ENCODE measurements around the gene RALGPS1.

Gene RALGPS1

GRCh38 chr9:127162864-127163365 is 248.3 kb downstream of the RALGPS1 start:
- H3K36me3 ChIP-seq (ENCODE audit: control insufficient read depth in 2 of 2, insufficient read depth in 1 of 2, low read length in 2 of 2), result no peaks in the 10 kb centered on the region
- TF ChIP-seq ZNF354C (tag by site-specific recombination; IDR thresholded peaks at IDR 0.05; ENCODE audit: borderline replicate concordance, low read depth), result no peak
- no peak for TF ChIP-seq GLIS2 (tag by site-specific recombination; IDR thresholded peaks at IDR 0.05)
- no peak for TF ChIP-seq OSR2 (tag by site-specific recombination; IDR thresholded peaks at IDR 0.05)
- no peak for TF ChIP-seq ZNF544 (tag by site-specific recombination; IDR thresholded peaks at IDR 0.05)
- no peak overlapping the region for H3K4me3 ChIP-seq (ENCODE audit: low read depth, low read length)
- H3K4me1 ChIP-seq (ENCODE audit: control insufficient read depth, insufficient read depth, low read length), result no peaks in the 10 kb centered on the region
- POLR2A ChIA-PET, result no interaction called here
- H3K27ac ChIP-seq (ENCODE audit: extremely low read depth, low read depth, low read length), result no peak overlapping the region
- CTCF ChIA-PET, result interaction anchor here (0.6 to 0.9 kb wide), 3 partner anchors 12 to 51 kb away, joined by 3 to 4 read pairs (median 4); no protein-coding TSS in a partner anchor
- H3K9me3 ChIP-seq (ENCODE audit: control insufficient read depth, insufficient read depth, low read depth, low read length), result no peaks in the 10 kb centered on the region

GRCh38 chr9:127163409-127163808 is 248.8 kb downstream of the RALGPS1 start:
- no peaks in the 10 kb centered on the region for H3K4me1 ChIP-seq (ENCODE audit: control insufficient read depth, insufficient read depth, low read length)
- no peaks in the 10 kb centered on the region for H3K36me3 ChIP-seq (ENCODE audit: control insufficient read depth in 2 of 2, insufficient read depth in 1 of 2, low read length in 2 of 2)
- TF ChIP-seq ZNF473 (tag by site-specific recombination; IDR thresholded peaks at IDR 0.05) (no peak), ZNF114 (tag by site-specific recombination; IDR thresholded peaks at IDR 0.05) (no peak), KLF9 (tag by site-specific recombination; IDR thresholded peaks at IDR 0.05; ENCODE audit: low read depth) (no peak), ZNF791 (tag by site-specific recombination; IDR thresholded peaks at IDR 0.05) (no peak), ZBTB21 (tag by site-specific recombination; IDR thresholded peaks at IDR 0.05) (no peak), ZNF76 (tag by site-specific recombination; IDR thresholded peaks at IDR 0.05; ENCODE audit: borderline replicate concordance, low read depth) (no peak), ZNF623 (tag by site-specific recombination; IDR thresholded peaks at IDR 0.05) (no peak), ZNF169 (tag by site-specific recombination; IDR thresholded peaks at IDR 0.05) (no peak), ZNF121 (tag by site-specific recombination; IDR thresholded peaks at IDR 0.05) (no peak), ZSCAN30 (tag by site-specific recombination; IDR thresholded peaks at IDR 0.05) (no peak), ZNF426 (tag by site-specific recombination; IDR thresholded peaks at IDR 0.05) (no peak)
- no peak overlapping the region for H3K27ac ChIP-seq (ENCODE audit: extremely low read depth, low read depth, low read length)
- POLR2A ChIA-PET, result no interaction called here
- no peak overlapping the region for H3K4me3 ChIP-seq (ENCODE audit: low read depth, low read length)
- no peaks in the 10 kb centered on the region for H3K9me3 ChIP-seq (ENCODE audit: control insufficient read depth, insufficient read depth, low read depth, low read length)
- CTCF ChIA-PET, result interaction anchor here (0.6 to 0.9 kb wide), 2 partner anchors 12 to 50 kb away, joined by 4 read pairs; no protein-coding TSS in a partner anchor

- Histone ChIP-seq H3K4me1 (ENCODE audit: control insufficient read depth, insufficient read depth, low read length) (no peaks in the 10 kb centered on the region), H3K9me3 (ENCODE audit: control insufficient read depth, insufficient read depth, low read depth, low read length) (no peaks in the 10 kb centered on the region), H3K36me3 (ENCODE audit: control insufficient read depth in 2 of 2, insufficient read depth in 1 of 2, low read length in 2 of 2) (peaks cover 0 to 3% of the 10 kb centered on the region in 2 experiments; a peak in 1 of 3 replicates), H3K27ac (ENCODE audit: extremely low read depth, low read depth, low read length) (no peak overlapping the region), H3K4me3 (ENCODE audit: low read depth, low read length) (no peak overlapping the region)
- no peak for TF ChIP-seq ZNF518A (tag by site-specific recombination; conservative IDR thresholded peaks at IDR 0.05; ENCODE audit: low read depth)
- no peak for TF ChIP-seq ZNF416 (tag by site-specific recombination; IDR thresholded peaks at IDR 0.05)
- TF ChIP-seq BCL6B (tag by site-specific recombination; IDR thresholded peaks at IDR 0.05), result no peak
- no peak for TF ChIP-seq ZNF324 (tag by site-specific recombination; IDR thresholded peaks at IDR 0.05)
- no peak for TF ChIP-seq ZNF521 (tag by site-specific recombination; IDR thresholded peaks at IDR 0.05)
- TF ChIP-seq ZNF76 (tag by site-specific recombination; IDR thresholded peaks at IDR 0.05; ENCODE audit: borderline replicate concordance, low read depth), result no peak
- POLR2A ChIA-PET, result no interaction called here
- CTCF ChIA-PET, result interaction anchor here (1.3 kb wide), 1 partner anchor 33 kb away, joined by 5 read pairs; no protein-coding TSS in a partner anchor
Measured at GRCh38 chr9:127165116-127165515, 250.5 kb downstream of the RALGPS1 start.
